ENCODE measurements around the gene PKLR. TPM values are rescaled to one million over a fixed set of nuclear protein-coding genes. Genes with fewer than 3 reads are reported as not detected.

The PKLR gene
- total and polyA plus RNA-seq, 4 donors, result 10.4 to 56.1 (median 40.6) TPM

- WGBS, result 5% methylated on average over 44 of the region's 44 CpGs
- H3K4me1 ChIP-seq (ENCODE audit: control insufficient read depth in 4 of 4, insufficient read depth in 4 of 4, low read length in 3 of 4), result peaks cover 3 to 28% (median 20%) of the 10 kb centered on the region in 4 donors
- TF ChIP-seq CTCF (IDR thresholded peaks at IDR 0.05; ENCODE audit: low read depth, low read length, missing input control) (no peak), EGR1 (IDR thresholded peaks at IDR 0.05; ENCODE audit: low read depth in 2 of 2) (no peak), JUND (IDR thresholded peaks at IDR 0.05) (no peak), RXRA (IDR thresholded peaks at IDR 0.05) (no peak), NR2F2 (IDR thresholded peaks at IDR 0.05) (no peak), MAX (IDR thresholded peaks at IDR 0.05) (no peak), ZBTB33 (IDR thresholded peaks at IDR 0.05) (no peak), HNF4A (conservative IDR thresholded peaks at IDR 0.05) (peak in 1 of 2 donors; percentile 33), FOXA2 (IDR thresholded peaks at IDR 0.05) (no peak), GABPA (IDR thresholded peaks at IDR 0.05 in 1 of 2, conservative IDR thresholded peaks at IDR 0.05 in 1 of 2) (no peak), YY1 (IDR thresholded peaks at IDR 0.05) (peak; percentile 71), ATF3 (IDR thresholded peaks at IDR 0.05) (no peak)
These were observed 28.5 kb downstream of the PKLR start for GRCh38 chr1:155272466-155273342.

GRCh38 chr1:155269381-155269780 is 31.9 kb downstream of the PKLR start:
- H3K27me3 ChIP-seq (ENCODE audit: control insufficient read depth in 4 of 4, insufficient read depth in 4 of 4, low read length in 3 of 4), result no peaks in the 10 kb centered on the region
- no peak overlapping the region for H3K27ac ChIP-seq (ENCODE audit: low read depth in 1 of 2, low read length in 2 of 2)
- 95% methylated on average over 21 of the region's 21 CpGs for WGBS
- no peak overlapping the region for H3K9ac ChIP-seq (ENCODE audit: low read depth in 1 of 2, low read length in 2 of 2)
- peaks cover 23 to 56% (median 51%) of the 10 kb centered on the region in 4 donors for H3K36me3 ChIP-seq (ENCODE audit: control insufficient read depth in 4 of 4, insufficient read depth in 3 of 4, low read depth in 1 of 4, low read length in 3 of 4)
- H3K4me3 ChIP-seq (ENCODE audit: low read depth in 1 of 3, low read length in 3 of 3), result no peak overlapping the region
- H3K4me1 ChIP-seq (ENCODE audit: control insufficient read depth in 4 of 4, insufficient read depth in 4 of 4, low read length in 3 of 4), result peaks cover 0 to 21% (median 13%) of the 10 kb centered on the region in 4 donors
- DNase-seq (ENCODE audit: low spot score), result no peak
- H3K9me3 ChIP-seq (ENCODE audit: control insufficient read depth in 4 of 4, low read length in 3 of 4), result no peaks in the 10 kb centered on the region
- no peak for TF ChIP-seq CTCF (IDR thresholded peaks at IDR 0.05; ENCODE audit: low read depth, low read length, missing input control)
- no peak for TF ChIP-seq ZBTB33 (IDR thresholded peaks at IDR 0.05)
- TF ChIP-seq NR2F2 (IDR thresholded peaks at IDR 0.05), result no peak
- TF ChIP-seq FOXA2 (IDR thresholded peaks at IDR 0.05), result no peak
- no peak for TF ChIP-seq RAD21 (IDR thresholded peaks at IDR 0.05)
- no peak for TF ChIP-seq RXRA (IDR thresholded peaks at IDR 0.05)
- no peak for TF ChIP-seq FOXA1 (IDR thresholded peaks at IDR 0.05)
- no peak for TF ChIP-seq YY1 (IDR thresholded peaks at IDR 0.05)
- TF ChIP-seq JUND (IDR thresholded peaks at IDR 0.05), result no peak
- no peak for TF ChIP-seq TAF1 (conservative IDR thresholded peaks at IDR 0.05)
- no peak for TF ChIP-seq EGR1 (IDR thresholded peaks at IDR 0.05; ENCODE audit: low read depth in 2 of 2)
- no peak for TF ChIP-seq GABPA (IDR thresholded peaks at IDR 0.05 in 1 of 2, conservative IDR thresholded peaks at IDR 0.05 in 1 of 2)

More at GRCh38 chr1:155272466-155273342, 28.5 kb downstream of the PKLR start:
- Histone ChIP-seq H3K9me3 (ENCODE audit: control insufficient read depth in 4 of 4, low read length in 3 of 4) (no peaks in the 10 kb centered on the region), H3K4me3 (ENCODE audit: low read depth in 1 of 3, low read length in 3 of 3) (peak overlapping the region; percentile 89 to 97 (median 90)), H3K36me3 (ENCODE audit: control insufficient read depth in 4 of 4, insufficient read depth in 3 of 4, low read depth in 1 of 4, low read length in 3 of 4) (peaks cover 17 to 27% (median 26%) of the 10 kb centered on the region in 4 donors), H3K27ac (ENCODE audit: low read depth in 1 of 2, low read length in 2 of 2) (peak overlapping the region; percentile 80 to 92), H3K9ac (ENCODE audit: low read depth in 1 of 2, low read length in 2 of 2) (peak overlapping the region; percentile 42 to 77), H3K27me3 (ENCODE audit: control insufficient read depth in 4 of 4, insufficient read depth in 4 of 4, low read length in 3 of 4) (no peaks in the 10 kb centered on the region)
- no peak for DNase-seq (ENCODE audit: low spot score)
